HuH-7 (cell line): ENCODE results near the gene CCER1.
"Not testable (repeated sequence)": the region's sequence is repeated elsewhere in the genome, so short reads cannot be mapped to it uniquely, and the experiment has no call there.

Experiments
- DNase-seq: peaks from one replicate; pipeline ENCODE4 v3.0.0; 2011; ENCODE audit warnings: low spot score

CCER1 gene, protein sequence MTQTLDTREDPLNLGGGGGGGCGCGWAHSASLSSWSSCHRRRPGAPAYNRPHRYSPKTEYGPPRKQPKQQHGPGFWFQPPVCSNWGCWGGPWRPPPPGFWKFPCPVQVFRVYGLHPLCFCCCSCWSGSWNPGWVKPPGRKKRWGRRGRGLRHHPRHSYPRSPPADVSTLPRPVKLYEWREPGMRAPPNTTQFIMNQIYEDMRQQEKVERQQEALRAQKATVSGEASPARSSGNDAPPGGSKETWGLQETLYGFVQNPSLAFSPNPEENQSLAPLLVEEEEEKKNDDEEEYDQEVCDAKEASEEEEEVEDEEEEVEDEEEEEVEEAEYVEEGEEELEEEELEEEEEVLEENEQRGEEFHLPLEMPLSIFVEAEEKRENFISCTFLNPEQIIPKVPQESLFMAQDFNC

DNA sequence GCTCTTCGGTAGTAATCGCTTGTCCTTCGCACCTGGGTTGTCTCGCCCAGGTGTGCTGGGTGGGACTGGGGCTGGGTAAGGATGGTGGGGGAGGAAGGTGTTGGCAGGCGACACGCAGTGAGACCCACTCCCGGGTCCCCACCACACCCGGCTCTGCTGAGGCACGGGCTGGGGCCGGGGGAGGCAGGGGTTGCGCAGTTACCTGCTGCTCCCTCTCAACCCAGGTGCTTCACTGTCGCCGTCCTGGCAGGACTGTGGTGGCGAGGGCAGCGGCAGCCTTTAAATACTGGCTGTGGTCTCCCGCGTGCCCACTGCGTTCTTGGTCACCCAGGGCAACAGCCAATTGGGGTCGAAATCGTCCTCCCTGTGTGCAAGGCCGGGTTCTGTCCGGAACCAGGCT lies at the start of gene CCER1:
CCER1 (minus strand) TSS at position 256 of the 400 bp plus-strand sequence. CDS start 434 bp downstream, outside the sequence.
- no peak for DNase-seq

DNA sequence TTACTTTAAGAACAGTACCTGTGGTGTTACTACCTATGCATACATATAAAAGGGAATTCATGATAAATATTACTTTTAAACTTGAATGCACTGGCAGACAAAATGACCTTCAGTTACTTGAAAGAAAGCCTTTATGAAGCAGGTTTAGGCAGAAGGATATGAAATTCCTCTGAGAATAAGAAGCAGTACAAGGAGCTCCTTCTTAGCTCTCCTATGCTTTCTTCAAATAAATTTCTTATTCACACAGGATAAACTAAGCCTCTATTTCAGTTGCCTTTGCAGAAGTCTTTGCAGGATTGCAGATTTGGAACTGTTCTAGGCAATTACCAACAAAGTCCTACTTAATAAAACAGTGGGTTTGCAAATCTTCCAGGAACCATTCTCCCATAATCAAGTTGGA lies 48.8 kb upstream of the CCER1 start:
- DNase-seq, result no peak

DNA sequence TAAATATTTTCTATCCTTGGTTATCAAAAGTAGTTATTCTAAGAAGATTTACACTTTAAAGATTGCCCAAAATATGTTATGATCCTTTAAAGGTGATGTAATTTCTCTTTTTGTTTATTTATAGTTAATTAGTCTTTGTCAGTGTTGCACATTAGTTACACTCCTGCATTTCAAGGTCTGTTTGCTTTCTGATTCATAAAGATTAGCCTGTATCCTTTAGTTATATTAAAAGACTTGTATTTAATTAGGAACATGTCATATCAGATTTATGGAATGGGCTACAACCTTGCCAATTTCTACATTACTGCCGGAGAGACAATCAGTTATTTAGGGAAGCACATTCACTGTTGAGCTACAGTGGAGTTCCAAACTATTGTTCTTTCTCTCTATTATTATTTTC lies 46.3 kb upstream of the CCER1 start:
- no peak for DNase-seq

- DNase-seq, result no peak
Measured at GRCh38 chr12:90999966-91000365, 45.0 kb upstream of the CCER1 start.

GRCh38 chr12:90999527-90999926 lies 44.6 kb upstream of the CCER1 start:
- no peak for DNase-seq

- DNase-seq, result no peak
Measured at GRCh38 chr12:90995010-90995409, 40.0 kb upstream of the CCER1 start.

- DNase-seq, result no peak
Measured at GRCh38 chr12:90991952-90992465, 37.0 kb upstream of the CCER1 start.

GRCh38 chr12:90990611-90991010 lies 35.6 kb upstream of the CCER1 start:
- no peak for DNase-seq

DNA sequence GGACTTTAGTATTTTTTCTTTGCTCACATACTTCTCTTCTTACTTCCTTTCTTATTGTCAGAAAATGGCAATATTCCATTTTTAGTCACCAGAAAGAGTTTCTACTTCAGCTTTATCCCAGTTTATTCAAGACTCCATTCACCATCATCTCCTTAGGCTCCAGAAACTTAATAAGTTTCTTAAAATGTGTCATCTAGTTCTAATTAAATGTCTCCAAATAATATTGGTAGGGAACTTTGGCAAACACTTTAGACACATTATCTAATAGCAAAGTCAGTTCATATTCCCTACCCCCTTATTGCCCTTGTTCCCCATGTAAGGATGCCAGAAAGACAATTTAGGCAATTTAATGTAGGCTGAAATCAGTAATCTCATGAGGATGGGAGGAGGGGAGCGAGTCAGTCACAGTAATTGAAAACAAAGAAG lies 34.7 kb upstream of the CCER1 start:
- DNase-seq, result no peak

GRCh38 chr12:90987520-90987919 lies 32.5 kb upstream of the CCER1 start:
- DNase-seq, result no peak

DNA sequence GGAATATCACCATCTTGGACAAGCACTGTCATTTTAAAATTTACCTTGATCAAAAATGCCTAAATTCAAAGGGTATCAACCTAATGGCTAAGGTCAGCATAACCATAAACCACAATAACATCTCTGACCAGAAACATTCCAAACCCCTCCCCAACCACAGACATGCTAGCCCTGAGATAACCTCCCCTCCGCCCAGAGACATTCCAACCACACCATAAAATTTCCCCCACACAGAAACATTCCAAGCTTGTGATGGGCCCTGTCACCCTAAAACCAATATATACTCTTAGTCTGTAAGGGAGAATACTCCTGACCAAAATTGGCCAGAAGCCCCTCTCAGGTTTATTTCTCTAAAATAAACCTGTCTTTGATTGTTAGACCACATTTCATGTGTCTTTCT lies 32.1 kb upstream of the CCER1 start:
- no peak for DNase-seq

DNA sequence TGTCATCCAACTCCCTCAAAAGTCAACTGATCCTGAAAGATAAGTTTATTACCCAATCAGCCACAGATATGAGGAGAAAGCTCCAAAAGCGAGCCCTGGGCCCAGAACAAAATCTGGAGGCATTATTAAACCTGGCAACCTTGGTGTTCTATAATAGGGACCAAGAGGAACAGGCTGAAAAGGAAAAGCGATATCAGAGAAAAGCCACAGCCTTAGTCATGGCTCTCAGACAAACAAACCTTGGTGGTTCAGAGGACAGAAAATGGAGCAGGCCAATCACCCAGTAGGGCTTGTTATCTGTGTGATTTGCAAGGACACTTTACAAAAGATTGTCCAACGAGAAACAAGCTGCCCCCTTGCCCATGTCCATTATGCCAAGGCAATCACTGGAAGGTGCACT lies 30.4 kb upstream of the CCER1 start:
- DNase-seq, result not testable (repeated sequence)

DNA sequence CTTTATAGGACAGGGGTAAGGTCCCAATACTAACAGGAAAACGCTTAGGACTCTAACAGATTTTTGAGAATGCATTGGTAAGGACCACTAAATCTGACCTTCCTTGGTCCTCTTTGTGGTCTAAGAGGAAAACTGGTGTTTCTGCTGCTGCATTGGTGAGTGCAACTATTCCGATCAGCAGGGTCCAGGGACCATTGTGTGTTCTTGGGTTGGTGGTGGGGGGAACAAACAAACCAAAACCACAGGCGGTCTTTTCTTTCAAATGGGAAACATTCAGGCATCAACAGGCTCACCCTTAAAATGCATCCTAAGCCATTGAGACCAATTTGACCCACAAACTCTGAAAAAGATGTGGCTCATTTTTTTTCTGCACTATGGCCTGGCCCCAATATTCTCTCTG lies 29.1 kb upstream of the CCER1 start:
- no peak for DNase-seq

DNA sequence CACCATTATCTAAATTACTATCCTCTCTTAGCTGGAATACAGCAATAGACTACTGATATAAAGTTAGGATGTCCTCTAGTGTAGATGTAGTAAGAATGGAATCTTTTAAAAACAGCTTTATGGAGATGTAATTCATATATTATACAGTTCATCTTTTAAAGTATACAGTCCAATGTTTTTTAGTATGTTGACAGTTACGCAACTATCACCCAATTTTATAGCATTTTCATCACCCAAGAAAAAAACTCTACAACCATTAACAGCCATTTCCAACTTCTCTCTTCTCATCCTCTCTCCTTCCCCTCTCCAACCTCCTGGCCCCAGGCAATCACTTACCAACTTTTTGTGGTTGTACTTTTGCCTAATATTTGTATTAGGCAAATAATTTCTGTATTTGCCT lies 27.2 kb upstream of the CCER1 start:
- DNase-seq, result no peak

DNA sequence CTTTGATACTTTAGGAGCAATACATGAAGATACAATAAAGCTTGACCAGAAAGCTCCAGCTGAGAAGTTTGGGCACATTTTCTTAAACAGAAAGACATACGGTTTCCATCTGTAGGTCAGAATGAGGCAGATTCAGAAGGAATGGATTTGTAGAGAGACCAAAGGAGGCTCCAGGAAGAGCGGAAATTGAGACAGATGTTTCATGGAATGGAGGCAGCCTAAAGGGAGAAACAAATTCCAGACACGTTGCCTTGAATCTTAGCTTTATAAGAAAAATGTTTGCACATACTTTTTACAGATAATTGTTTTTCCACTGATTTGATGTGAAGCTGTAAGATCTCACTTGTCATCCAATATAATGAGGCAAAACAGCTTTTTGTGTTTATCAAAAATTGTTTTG lies 25.0 kb upstream of the CCER1 start:
- no peak for DNase-seq

DNA sequence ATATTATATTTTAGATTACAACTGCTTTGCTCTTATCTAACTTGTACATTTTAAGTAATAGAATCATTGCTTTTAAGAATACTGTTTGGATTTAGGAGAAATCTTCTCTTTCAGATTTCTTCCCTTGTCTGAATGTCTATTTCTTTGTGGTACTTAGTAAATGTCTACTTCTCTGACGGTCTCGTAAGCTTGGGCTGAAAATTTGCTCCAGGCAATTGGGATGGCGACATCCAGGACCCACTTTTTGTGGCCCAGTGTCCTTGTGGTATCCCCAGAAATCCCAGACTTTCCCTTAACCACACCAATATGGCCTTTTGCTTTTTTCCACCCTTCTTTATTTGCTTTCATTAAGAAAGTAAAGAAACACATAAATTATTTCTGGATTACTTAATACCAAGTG lies 24.0 kb upstream of the CCER1 start:
- DNase-seq, result no peak

GRCh38 chr12:90978117-90978770 lies 23.3 kb upstream of the CCER1 start:
- no peak for DNase-seq

- no peak for DNase-seq
Measured at GRCh38 chr12:90977224-90977623, 22.2 kb upstream of the CCER1 start.

DNA sequence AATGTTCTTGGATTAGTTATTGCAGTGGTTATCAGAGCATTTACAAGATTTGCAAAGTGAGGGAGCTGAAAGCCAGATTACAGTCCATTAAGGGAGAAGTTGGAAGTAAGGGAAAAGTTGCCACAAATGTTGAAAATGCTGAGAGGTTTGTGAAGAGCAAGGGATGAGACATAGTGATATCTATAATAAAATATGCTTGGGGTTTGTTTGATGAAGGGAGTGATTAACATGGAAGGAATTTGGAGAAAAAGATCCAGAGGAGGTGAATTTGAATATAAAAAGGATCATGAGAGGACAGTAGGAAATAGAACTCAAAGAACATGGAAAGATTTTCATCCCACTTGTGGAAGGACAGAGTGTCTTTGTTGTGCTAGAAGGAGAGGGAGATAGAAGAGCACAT lies 19.3 kb upstream of the CCER1 start:
- DNase-seq, result no peak

DNA sequence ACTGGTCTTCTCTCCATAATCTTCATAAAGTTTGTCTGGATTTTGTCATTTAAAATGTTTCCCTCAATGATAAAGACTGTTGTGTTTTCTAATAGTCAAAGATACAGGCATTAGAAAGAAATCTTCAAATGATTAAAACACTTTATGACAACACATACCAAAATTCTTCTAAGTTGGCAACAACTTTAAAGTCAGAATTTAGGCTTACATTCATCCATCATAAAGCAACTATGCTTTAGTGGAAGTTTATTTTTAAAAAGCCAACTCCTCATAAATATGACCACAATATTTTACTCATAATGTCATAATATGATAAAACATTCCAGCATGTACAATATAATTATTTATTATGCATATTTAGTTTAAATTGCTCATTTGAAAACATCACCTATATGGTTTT lies 17.2 kb upstream of the CCER1 start:
- no peak for DNase-seq

DNA sequence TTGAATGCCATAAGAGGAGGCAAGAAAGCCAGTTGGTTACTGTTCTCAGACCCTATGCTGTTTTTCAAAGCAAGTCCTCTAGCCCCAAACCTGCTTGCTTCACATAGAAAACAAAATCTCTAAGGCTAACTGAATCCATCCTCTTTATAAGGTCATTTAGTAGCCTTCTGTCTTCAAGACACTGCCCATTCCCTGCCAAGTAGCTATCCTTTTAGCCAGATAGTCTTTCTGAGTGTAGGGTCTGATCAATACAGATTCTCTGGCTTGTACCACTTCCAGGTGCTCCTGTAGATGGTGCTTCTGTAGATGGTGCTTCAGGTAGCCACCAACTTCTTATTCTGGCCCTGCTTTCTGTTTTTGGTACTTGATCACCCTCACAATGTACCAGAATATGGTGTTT lies 15.9 kb upstream of the CCER1 start:
- DNase-seq, result no peak

GRCh38 chr12:90970471-90970870 lies 15.5 kb upstream of the CCER1 start:
- no peak for DNase-seq

DNA sequence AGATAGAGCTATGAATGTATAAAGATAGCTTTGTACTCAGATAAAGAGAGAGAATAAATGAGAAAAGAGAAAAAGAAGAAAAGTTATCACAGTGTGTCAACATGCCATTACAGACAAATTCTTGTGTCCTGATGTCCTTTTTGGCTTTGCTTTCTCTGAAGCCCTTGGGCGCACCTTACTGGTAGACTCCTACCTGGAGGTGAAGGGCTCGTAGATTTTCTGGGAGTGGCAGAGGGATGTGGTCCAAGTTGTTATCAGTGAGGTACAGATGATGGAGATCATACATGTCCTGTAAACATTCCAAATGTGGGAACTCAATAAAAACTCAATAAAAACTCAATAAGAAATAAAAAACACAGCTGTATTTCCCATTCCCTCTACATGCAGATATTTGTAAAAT lies 14.9 kb upstream of the CCER1 start:
- DNase-seq, result no peak

DNA sequence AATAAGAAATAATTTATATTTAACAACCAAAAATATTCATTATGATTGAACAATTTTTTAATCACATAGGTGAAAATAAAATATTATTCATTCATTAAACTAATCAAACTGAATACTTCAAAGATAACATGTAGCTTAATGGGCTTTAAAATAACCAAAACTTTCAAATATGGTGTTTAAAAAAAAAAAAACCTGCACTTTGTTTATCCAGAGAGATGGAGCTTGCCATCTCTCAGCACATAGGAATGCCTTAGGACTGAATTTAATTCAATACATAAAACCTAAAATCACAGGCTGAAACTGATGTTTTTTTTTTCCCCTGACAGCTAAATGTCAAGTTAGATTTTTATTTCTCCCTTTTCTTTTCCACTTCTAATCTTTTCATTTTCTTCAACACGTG lies 14.4 kb upstream of the CCER1 start:
- DNase-seq, result no peak
